IPS DF 6.9 (cell line): Measurements from ENCODE around the gene PREX1.

Experiments
- DNase-seq: peaks from one replicate; pipeline ENCODE4 v3.0.0-alpha.2; 2013; ENCODE audit warnings: low read depth, low spot score
- H3K27ac ChIP-seq: one replicate; pipeline ENCODE4 v1.5.1; 2013; ENCODE audit warnings: low read length, control low read depth
- H3K27me3 ChIP-seq: 2 replicates; pipeline ENCODE4 v1.6.1; 2013; ENCODE audit warnings: mild to moderate bottlenecking, low read length; ENCODE audit not compliant: control insufficient read depth, insufficient read depth
- H3K36me3 ChIP-seq: 2 replicates; pipeline ENCODE4 v1.6.1; 2013; ENCODE audit warnings: low read length; ENCODE audit not compliant: control insufficient read depth, insufficient read depth
- H3K4me1 ChIP-seq: 2 replicates; pipeline ENCODE4 v1.6.1; 2013; ENCODE audit warnings: low read length; ENCODE audit not compliant: control insufficient read depth, insufficient read depth
- H3K4me3 ChIP-seq: 2 replicates; pipeline ENCODE4 v1.5.1; 2013; ENCODE audit warnings: mild to moderate bottlenecking, low read length
- H3K9me3 ChIP-seq: 2 replicates; pipeline ENCODE4 v1.6.1; 2013; ENCODE audit warnings: low read length, inconsistent platforms; ENCODE audit not compliant: control insufficient read depth, insufficient read depth
- WGBS: extraction: QIAGEN DNeasy Blood & Tissue Kit; methylation state at CpG from one replicate; pipeline ENCODE4 v1.1.7; 2013; ENCODE audit warnings: mixed read lengths, missing lambda C conversion rate; ENCODE audit not compliant: insufficient read length, insufficient coverage; 5-methylcytosine and 5-hydroxymethylcytosine counted together

PREX1 gene

GRCh38 chr20:48742912-48743680 is 84.7 kb downstream of the PREX1 start:
- H3K9me3 ChIP-seq: no peaks in the 10 kb centered on the region
- no CpG with 5 or more reads among the region's 16 CpGs for whole genome bisulfite sequencing
- no peaks in the 10 kb centered on the region for H3K36me3 ChIP-seq
- DNase-seq: no peak
- no peak overlapping the region for H3K4me3 ChIP-seq
- no peak overlapping the region for H3K27ac ChIP-seq
- peaks cover 6% of the 10 kb centered on the region for H3K4me1 ChIP-seq
- H3K27me3 ChIP-seq: no peaks in the 10 kb centered on the region

GRCh38 chr20:48742233-48742632 is 85.6 kb downstream of the PREX1 start:
- Histone ChIP-seq H3K4me1 (peaks cover 3% of the 10 kb centered on the region; the same call in 1 of the 2 replicates), H3K9me3 (no peaks in the 10 kb centered on the region), H3K27ac (no peak overlapping the region), H3K4me3 (no peak overlapping the region), H3K27me3 (no peaks in the 10 kb centered on the region), H3K36me3 (no peaks in the 10 kb centered on the region)
- no peak for DNase-seq
- WGBS: no CpG with 5 or more reads among the region's 6 CpGs

- no peaks in the 10 kb centered on the region for H3K36me3 ChIP-seq
- no peak for DNase-seq
- no peak overlapping the region for H3K4me3 ChIP-seq
- no peaks in the 10 kb centered on the region for H3K9me3 ChIP-seq
- H3K27me3 ChIP-seq: no peaks in the 10 kb centered on the region
- no peaks in the 10 kb centered on the region for H3K4me1 ChIP-seq
- no CpG with 5 or more reads among the region's 9 CpGs for WGBS
- no peak overlapping the region for H3K27ac ChIP-seq
Measured at GRCh38 chr20:48741669-48742068, 86.1 kb downstream of the PREX1 start.

GRCh38 chr20:48740712-48741111 is 87.1 kb downstream of the PREX1 start:
- DNase-seq: no peak
- no peak overlapping the region for H3K4me3 ChIP-seq
- WGBS: no CpG with 5 or more reads among the region's 6 CpGs
- no peaks in the 10 kb centered on the region for H3K9me3 ChIP-seq
- no peaks in the 10 kb centered on the region for H3K36me3 ChIP-seq
- H3K4me1 ChIP-seq: no peaks in the 10 kb centered on the region
- H3K27me3 ChIP-seq: no peaks in the 10 kb centered on the region
- no peak overlapping the region for H3K27ac ChIP-seq

GRCh38 chr20:48740292-48740649 is 87.5 kb downstream of the PREX1 start:
- Histone ChIP-seq H3K4me3 (no peak overlapping the region), H3K4me1 (no peaks in the 10 kb centered on the region), H3K27ac (no peak overlapping the region), H3K27me3 (no peaks in the 10 kb centered on the region), H3K36me3 (no peaks in the 10 kb centered on the region), H3K9me3 (no peaks in the 10 kb centered on the region)
- no peak for DNase-seq
- no CpG with 5 or more reads among the region's 2 CpGs for WGBS

GRCh38 chr20:48739395-48740291 is 88.2 kb downstream of the PREX1 start:
- H3K36me3 ChIP-seq: no peaks in the 10 kb centered on the region
- H3K4me1 ChIP-seq: no peaks in the 10 kb centered on the region
- H3K4me3 ChIP-seq: no peak overlapping the region
- H3K27ac ChIP-seq: no peak overlapping the region
- no peaks in the 10 kb centered on the region for H3K27me3 ChIP-seq
- no CpG with 5 or more reads among the region's 8 CpGs for WGBS
- no peak for DNase-seq
- no peaks in the 10 kb centered on the region for H3K9me3 ChIP-seq

- Histone ChIP-seq H3K27me3 (no peaks in the 10 kb centered on the region), H3K9me3 (no peaks in the 10 kb centered on the region), H3K4me1 (no peaks in the 10 kb centered on the region), H3K36me3 (no peaks in the 10 kb centered on the region), H3K4me3 (no peak overlapping the region), H3K27ac (no peak overlapping the region)
- no peak for DNase-seq
- WGBS: no CpG with 5 or more reads among the region's 11 CpGs
Measured at GRCh38 chr20:48738399-48739304, 89.1 kb downstream of the PREX1 start.

GRCh38 chr20:48738094-48738398 is 89.8 kb downstream of the PREX1 start:
- Histone ChIP-seq H3K27me3 (no peaks in the 10 kb centered on the region), H3K9me3 (no peaks in the 10 kb centered on the region), H3K4me3 (no peak overlapping the region), H3K4me1 (no peaks in the 10 kb centered on the region), H3K27ac (no peak overlapping the region), H3K36me3 (no peaks in the 10 kb centered on the region)
- no CpG with 5 or more reads among the region's 3 CpGs for WGBS
- DNase-seq: no peak

- H3K9me3 ChIP-seq: no peaks in the 10 kb centered on the region
- no CpG with 5 or more reads among the region's 8 CpGs for WGBS
- H3K4me3 ChIP-seq: no peak overlapping the region
- H3K27me3 ChIP-seq: no peaks in the 10 kb centered on the region
- no peak overlapping the region for H3K27ac ChIP-seq
- no peak for DNase-seq
- no peaks in the 10 kb centered on the region for H3K4me1 ChIP-seq
- H3K36me3 ChIP-seq: no peaks in the 10 kb centered on the region
Measured at GRCh38 chr20:48737434-48738093, 90.2 kb downstream of the PREX1 start.

- H3K36me3 ChIP-seq: no peaks in the 10 kb centered on the region
- H3K4me1 ChIP-seq: no peaks in the 10 kb centered on the region
- no peaks in the 10 kb centered on the region for H3K9me3 ChIP-seq
- H3K4me3 ChIP-seq: no peak overlapping the region
- DNase-seq: no peak
- whole genome bisulfite sequencing: no CpG with 5 or more reads among the region's 2 CpGs
- H3K27ac ChIP-seq: no peak overlapping the region
- H3K27me3 ChIP-seq: no peaks in the 10 kb centered on the region
Measured at GRCh38 chr20:48736636-48737035, 91.2 kb downstream of the PREX1 start.
